Measurements from ENCODE around the gene MTA1.

GRCh38 chr14:105433161-105433605, 13.6 kb downstream of the MTA1 start:
- no peak for TF ChIP-seq CTCF (conservative IDR thresholded peaks at IDR 0.05 in 1 of 2, IDR thresholded peaks at IDR 0.05 in 1 of 2; ENCODE audit: extremely low read depth in 1 of 2, insufficient read depth in 1 of 2, low read depth in 1 of 2, low read length in 2 of 2)
- no peak for TF ChIP-seq EZH2 (IDR thresholded peaks at IDR 0.05; ENCODE audit: borderline replicate concordance, low read length)
